Measurements from ENCODE around the gene FILIP1L. TPM values are rescaled to one million over a fixed set of nuclear protein-coding genes. Genes with fewer than 3 reads are reported as not detected.

FILIP1L gene
- total and polyA plus RNA-seq, 2 of the 4 experiments (the other 2 are of a cell fraction), result 11.5 to 19.9 TPM

- H3K4me1 ChIP-seq (ENCODE audit: control insufficient read depth, insufficient read depth, low read length), result peaks cover 35% of the 10 kb centered on the region
- no peak overlapping the region for H2AK9ac ChIP-seq (replicated peaks; ENCODE audit: low read depth, low read length, poor library complexity)
- no peak overlapping the region for H3K27ac ChIP-seq (ENCODE audit: insufficient read depth, low read length)
- H3K36me3 ChIP-seq (ENCODE audit: control insufficient read depth, insufficient read depth, low read length), result peaks cover 32% of the 10 kb centered on the region
- H2AFZ ChIP-seq (replicated peaks; ENCODE audit: low read length, poor library complexity), result no peak overlapping the region
- no peak overlapping the region for H3K4me2 ChIP-seq (ENCODE audit: low read depth, low read length)
- intact Hi-C loops (cut with micrococcal nuclease), result no loop called here
- H2BK15ac ChIP-seq (ENCODE audit: low read depth, low read length), result no peak overlapping the region
- H3K56ac ChIP-seq (ENCODE audit: extremely low read depth, insufficient read depth, low read length), result no peak overlapping the region
- H3K18ac ChIP-seq (ENCODE audit: low read depth, low read length), result no peak overlapping the region
- no CpG with 5 or more reads among the region's 2 CpGs for WGBS, 2 experiments (ENCODE audit: extremely low coverage in 2 of 2, insufficient read length in 1 of 2)
- H3K9ac ChIP-seq (ENCODE audit: low read depth, low read length), result no peak overlapping the region
- no peak overlapping the region for H3K4ac ChIP-seq (ENCODE audit: low read depth, low read length)
- in situ Hi-C loops (cut with MboI; ENCODE audit: low sequenced_read_pairs), result loop anchor here (25.0 kb wide), 1 partner anchor 199 kb away; no protein-coding TSS in a partner anchor
- no peaks in the 10 kb centered on the region for H3K27me3 ChIP-seq (ENCODE audit: control insufficient read depth, insufficient read depth, low read length)
- ATAC-seq (ENCODE audit: low read depth) (no peak), DNase-seq (no peak)
- POLR2A ChIA-PET (ENCODE audit: unreplicated experiment), result no interaction called here
- H4K5ac ChIP-seq (ENCODE audit: low read depth, low read length), result no peak overlapping the region
- no peak overlapping the region for H2BK20ac ChIP-seq (ENCODE audit: low read depth, low read length)
- TF ChIP-seq BHLHE40 (IDR thresholded peaks at IDR 0.05; ENCODE audit: low read depth, low read length) (no peak), MAFK (IDR thresholded peaks at IDR 0.05; ENCODE audit: low read depth, low read length) (no peak), CHD1 (IDR thresholded peaks at IDR 0.05; ENCODE audit: low read depth, low read length) (no peak), FOS (IDR thresholded peaks at IDR 0.05; ENCODE audit: low read depth, low read length) (no peak), MXI1 (IDR thresholded peaks at IDR 0.05; ENCODE audit: borderline replicate concordance, low read depth, low read length) (no peak), CTCF (conservative IDR thresholded peaks at IDR 0.05; ENCODE audit: low read depth, low read length) (no peak), RFX5 (IDR thresholded peaks at IDR 0.05; ENCODE audit: low read depth, low read length) (no peak), ELK1 (IDR thresholded peaks at IDR 0.05; ENCODE audit: borderline replicate concordance, low read depth, low read length) (no peak), CEBPB (IDR thresholded peaks at IDR 0.05; ENCODE audit: low read depth, low read length) (no peak), MAZ (IDR thresholded peaks at IDR 0.05; ENCODE audit: borderline replicate concordance, low read depth, low read length) (no peak), USF2 (IDR thresholded peaks at IDR 0.05; ENCODE audit: low read depth, low read length) (no peak), RAD21 (IDR thresholded peaks at IDR 0.05; ENCODE audit: low read length) (no peak)
- peaks cover 31% of the 10 kb centered on the region for H3K9me1 ChIP-seq (ENCODE audit: insufficient read depth, low read length)
- no TSS peak for BruUV-seq (replicated peaks)
- CTCF ChIA-PET, result no interaction called here
- H3K23ac ChIP-seq (ENCODE audit: low read depth, low read length), result no peak overlapping the region
- H4K20me1 ChIP-seq (ENCODE audit: insufficient read depth, low read length), result peaks cover 55% of the 10 kb centered on the region
- no peak overlapping the region for H2BK5ac ChIP-seq (ENCODE audit: low read depth, low read length, poor library complexity, severe bottlenecking)
- no peak overlapping the region for H4K91ac ChIP-seq (ENCODE audit: insufficient read depth, low read depth, low read length)
- no peak overlapping the region for H3K4me3 ChIP-seq (ENCODE audit: insufficient read depth, low read depth, low read length)
- no peak overlapping the region for H2AK5ac ChIP-seq (ENCODE audit: low read depth, low read length)
- no peak overlapping the region for H2BK120ac ChIP-seq (ENCODE audit: low read depth, low read length)
- peaks cover 35 to 76% of the 10 kb centered on the region in 2 experiments for H3K79me1 ChIP-seq (ENCODE audit: low read depth in 1 of 2, low read length in 2 of 2)
- dilution Hi-C loops (cut with HindIII; ENCODE audit: low sequenced_read_pairs, unreplicated experiment), result no loop called here
- no peak overlapping the region for H4K8ac ChIP-seq (ENCODE audit: low read depth in 2 of 2, low read length in 2 of 2)
- H3K14ac ChIP-seq (replicated peaks; ENCODE audit: low read depth, low read length), result no peak overlapping the region; the same call in 1 of the 2 replicates
- H3K9me3 ChIP-seq (ENCODE audit: control insufficient read depth, insufficient read depth, low read length), result no peaks in the 10 kb centered on the region
Measured at GRCh38 chr3:99863588-99863987, 250.7 kb downstream of the FILIP1L start.

Data from IMR-90 (cell line).